ENCODE results near the gene MYBBP1A. TPM values are rescaled to one million over a fixed set of nuclear protein-coding genes. Genes with fewer than 3 reads are reported as not detected.

The MYBBP1A gene
- total RNA-seq, 4 donors from 2014 or later: 73.4 to 127 (median 83.8) TPM

DNA sequence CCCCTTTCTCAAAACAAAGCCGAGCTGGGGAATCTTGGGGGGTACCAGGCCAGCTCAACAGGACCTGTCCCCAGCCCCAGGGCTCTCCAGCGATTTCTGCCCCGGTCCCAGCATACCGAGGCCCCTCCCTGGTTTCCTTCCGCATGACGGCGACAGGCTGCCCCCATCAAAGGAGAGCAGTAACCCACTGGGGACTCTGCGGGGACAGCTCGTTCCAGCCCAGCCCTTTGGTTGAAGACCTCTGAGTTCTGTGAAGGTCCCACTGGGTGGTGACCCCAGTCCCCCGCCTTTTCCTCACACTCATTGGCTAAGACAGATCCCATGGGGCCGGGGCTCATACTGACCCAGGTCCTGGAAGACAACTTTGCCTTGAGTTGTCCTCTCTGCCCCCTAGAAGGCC is 33.2 kb upstream of the MYBBP1A start:
- WGBS: 75% methylated on average over 11 of the region's 11 CpGs

DNA sequence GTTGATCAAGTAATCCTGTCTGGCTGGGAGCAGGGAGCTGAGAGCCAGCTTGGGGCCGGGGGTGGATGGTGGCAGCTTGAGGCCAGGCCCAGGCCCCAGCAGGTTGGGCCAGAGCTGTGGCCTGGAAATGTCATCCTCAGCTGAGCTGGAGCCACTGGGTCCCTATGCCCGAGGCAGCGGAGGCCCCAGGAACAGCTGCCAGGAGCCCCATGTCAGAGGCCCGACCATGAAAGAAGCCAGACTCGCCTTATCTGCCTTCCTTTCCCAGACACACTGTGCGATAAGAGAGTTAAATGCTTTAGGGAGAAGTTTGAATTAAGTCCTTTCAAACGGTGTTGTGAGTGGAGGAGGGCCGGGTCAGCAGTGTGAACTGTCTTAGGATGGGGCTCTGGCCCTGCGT is 32.6 kb upstream of the MYBBP1A start:
- Histone ChIP-seq H3K4me3 (no peak overlapping the region), H3K36me3 (no peaks in the 10 kb centered on the region), H3K4me1 (peaks cover 17% of the 10 kb centered on the region), H3K27me3 (peaks cover 31% of the 10 kb centered on the region), H3K27ac (peak overlapping the region; percentile 20), H3K9me3 (no peaks in the 10 kb centered on the region)
- 75% methylated on average over 7 of the region's 9 CpGs for WGBS
- TF ChIP-seq POLR2A (IDR thresholded peaks at IDR 0.05) (no peak), EP300 (IDR thresholded peaks at IDR 0.05) (no peak)
- TF ChIP-seq, protein P1, sequence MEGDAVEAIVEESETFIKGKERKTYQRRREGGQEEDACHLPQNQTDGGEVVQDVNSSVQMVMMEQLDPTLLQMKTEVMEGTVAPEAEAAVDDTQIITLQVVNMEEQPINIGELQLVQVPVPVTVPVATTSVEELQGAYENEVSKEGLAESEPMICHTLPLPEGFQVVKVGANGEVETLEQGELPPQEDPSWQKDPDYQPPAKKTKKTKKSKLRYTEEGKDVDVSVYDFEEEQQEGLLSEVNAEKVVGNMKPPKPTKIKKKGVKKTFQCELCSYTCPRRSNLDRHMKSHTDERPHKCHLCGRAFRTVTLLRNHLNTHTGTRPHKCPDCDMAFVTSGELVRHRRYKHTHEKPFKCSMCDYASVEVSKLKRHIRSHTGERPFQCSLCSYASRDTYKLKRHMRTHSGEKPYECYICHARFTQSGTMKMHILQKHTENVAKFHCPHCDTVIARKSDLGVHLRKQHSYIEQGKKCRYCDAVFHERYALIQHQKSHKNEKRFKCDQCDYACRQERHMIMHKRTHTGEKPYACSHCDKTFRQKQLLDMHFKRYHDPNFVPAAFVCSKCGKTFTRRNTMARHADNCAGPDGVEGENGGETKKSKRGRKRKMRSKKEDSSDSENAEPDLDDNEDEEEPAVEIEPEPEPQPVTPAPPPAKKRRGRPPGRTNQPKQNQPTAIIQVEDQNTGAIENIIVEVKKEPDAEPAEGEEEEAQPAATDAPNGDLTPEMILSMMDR (IDR thresholded peaks at IDR 0.05): no peak
- no peak for DNase-seq (ENCODE audit: low spot score in 2 of 2)

More for the DNA sequence above, 33.2 kb upstream of the MYBBP1A start:
- TF ChIP-seq POLR2AphosphoS5 (IDR thresholded peaks at IDR 0.05): no peak
- TF ChIP-seq EP300 (IDR thresholded peaks at IDR 0.05): no peak
- TF ChIP-seq, protein P1 (IDR thresholded peaks at IDR 0.05): no peak
- TF ChIP-seq POLR2A (IDR thresholded peaks at IDR 0.05): no peak
- no peak for DNase-seq (ENCODE audit: low spot score in 2 of 2)
- H3K4me3 ChIP-seq: no peak overlapping the region
- H3K27me3 ChIP-seq: peaks cover 26% of the 10 kb centered on the region
- no peak overlapping the region for H3K27ac ChIP-seq
- no peaks in the 10 kb centered on the region for H3K36me3 ChIP-seq
- peaks cover 17% of the 10 kb centered on the region for H3K4me1 ChIP-seq
- no peaks in the 10 kb centered on the region for H3K9me3 ChIP-seq

DNA sequence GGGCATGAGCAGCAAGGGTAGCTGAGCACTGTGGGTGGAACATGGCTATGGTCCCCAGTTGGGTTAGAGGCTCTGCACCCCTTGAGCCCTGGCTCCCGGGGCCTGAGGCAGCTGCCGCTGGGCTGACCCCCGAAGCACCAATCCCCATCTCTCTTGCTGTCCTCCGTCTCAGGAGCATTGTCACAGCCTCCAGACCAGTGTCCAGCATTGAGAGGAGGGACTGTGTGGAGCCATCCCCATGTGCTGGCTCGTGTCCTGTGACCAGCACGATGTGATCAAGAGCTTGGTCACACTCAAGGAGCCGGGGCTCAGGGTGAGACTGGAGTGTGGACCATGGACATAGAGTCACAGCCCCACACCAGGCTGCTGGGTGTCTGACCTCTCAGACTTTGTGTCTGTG is 32.0 kb upstream of the MYBBP1A start:
- no peak overlapping the region for H3K27ac ChIP-seq

DNA sequence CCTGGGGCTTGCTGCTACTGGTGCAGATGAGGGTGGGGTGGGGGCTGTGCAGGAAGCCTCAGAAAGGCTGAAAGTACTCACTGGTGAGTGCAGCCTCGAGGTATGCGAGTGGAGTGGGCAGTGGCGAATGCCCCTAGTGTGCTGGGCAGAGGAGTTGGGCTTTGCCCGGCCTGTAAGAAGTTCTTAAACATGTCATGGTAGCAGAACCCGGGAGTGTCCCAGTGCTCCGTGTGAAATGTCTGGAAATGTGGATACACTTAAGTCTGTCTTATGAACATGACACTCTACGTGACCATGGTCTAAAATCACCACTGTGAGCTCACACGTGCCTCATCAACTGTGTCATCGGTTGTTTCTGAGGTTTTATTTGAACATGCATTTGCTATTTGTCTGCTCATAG is 30.9 kb upstream of the MYBBP1A start:
- H3K4me1 ChIP-seq: peaks cover 17% of the 10 kb centered on the region
- no peak for DNase-seq (ENCODE audit: low spot score in 2 of 2)
- peaks cover 49% of the 10 kb centered on the region for H3K27me3 ChIP-seq
- no peak overlapping the region for H3K27ac ChIP-seq
- H3K36me3 ChIP-seq: no peaks in the 10 kb centered on the region
- TF ChIP-seq POLR2AphosphoS5 (IDR thresholded peaks at IDR 0.05) (no peak), EP300 (IDR thresholded peaks at IDR 0.05) (no peak), POLR2A (IDR thresholded peaks at IDR 0.05) (no peak)
- TF ChIP-seq, protein P1 (IDR thresholded peaks at IDR 0.05): no peak
- no peaks in the 10 kb centered on the region for H3K9me3 ChIP-seq
- 86% methylated on average over 9 of the region's 9 CpGs for WGBS
- H3K4me3 ChIP-seq: no peak overlapping the region

More for the DNA sequence above, 32.0 kb upstream of the MYBBP1A start:
- WGBS: 91% methylated on average over 5 of the region's 7 CpGs
- Histone ChIP-seq H3K9me3 (no peaks in the 10 kb centered on the region), H3K4me3 (no peak overlapping the region), H3K36me3 (no peaks in the 10 kb centered on the region), H3K27me3 (peaks cover 38% of the 10 kb centered on the region), H3K4me1 (peaks cover 17% of the 10 kb centered on the region)
- TF ChIP-seq POLR2AphosphoS5 (IDR thresholded peaks at IDR 0.05) (no peak), POLR2A (IDR thresholded peaks at IDR 0.05) (no peak), EP300 (IDR thresholded peaks at IDR 0.05) (no peak)
- TF ChIP-seq, protein P1 (IDR thresholded peaks at IDR 0.05): no peak
- no peak for DNase-seq (ENCODE audit: low spot score in 2 of 2)

DNA sequence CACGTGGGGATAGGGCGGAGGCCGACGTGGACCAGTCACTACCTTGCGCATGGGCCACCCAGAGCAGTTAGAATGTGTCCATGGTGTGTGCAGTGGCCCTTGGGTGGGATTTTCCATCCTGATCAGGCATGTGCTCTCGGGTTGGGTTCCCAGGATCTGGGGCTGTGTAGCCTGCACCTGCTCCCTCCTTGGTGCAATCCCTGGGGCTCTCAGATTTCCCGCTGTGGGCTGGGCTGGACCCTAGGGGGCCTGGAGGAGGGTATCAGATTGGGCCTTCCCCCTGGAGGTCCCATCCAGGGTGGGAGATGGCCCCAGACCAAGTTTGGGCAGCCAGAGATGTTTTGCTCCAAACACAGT is 30.4 kb upstream of the MYBBP1A start:
- 84% methylated on average over 7 of the region's 7 CpGs for WGBS
- Histone ChIP-seq H3K27ac (no peak overlapping the region), H3K36me3 (no peaks in the 10 kb centered on the region), H3K27me3 (peaks cover 49% of the 10 kb centered on the region), H3K4me3 (peak overlapping the region; percentile 60), H3K4me1 (peaks cover 17% of the 10 kb centered on the region), H3K9me3 (no peaks in the 10 kb centered on the region)
- TF ChIP-seq, protein P1 (IDR thresholded peaks at IDR 0.05): no peak
- TF ChIP-seq POLR2AphosphoS5 (IDR thresholded peaks at IDR 0.05) (no peak), POLR2A (IDR thresholded peaks at IDR 0.05) (no peak), EP300 (IDR thresholded peaks at IDR 0.05) (no peak)
- DNase-seq (ENCODE audit: low spot score in 2 of 2): no peak
